ENCODE results near the gene KIF6.
"Not testable (repeated sequence)": the region's sequence is repeated elsewhere in the genome, so short reads cannot be mapped to it uniquely, and the experiment has no call there.

The KIF6 gene

GRCh38 chr6:39494998-39495397, 230.2 kb downstream of the KIF6 start:
- no peak for DNase-seq

GRCh38 chr6:39493777-39494176, 231.4 kb downstream of the KIF6 start:
- no peak for DNase-seq

DNA sequence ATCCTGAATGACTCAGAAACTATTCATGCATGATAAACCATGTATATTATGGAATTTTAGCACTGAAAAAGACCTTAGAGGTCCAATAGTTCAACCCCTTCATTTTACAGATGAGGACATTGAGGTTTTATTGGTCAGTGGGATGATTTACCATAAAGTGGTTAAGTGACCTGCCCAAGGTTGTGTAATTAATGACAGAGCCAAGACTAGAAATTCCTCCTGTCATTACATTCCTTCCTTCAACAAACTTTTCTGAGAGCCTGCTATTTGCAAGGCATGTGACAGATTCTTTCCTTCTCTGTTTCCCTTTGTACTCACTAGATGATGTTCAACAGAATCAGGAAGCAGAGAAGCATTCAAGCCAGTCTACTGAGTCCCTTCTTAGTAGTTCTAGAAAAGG, 232.0 kb downstream of the KIF6 start:
- no peak for DNase-seq

DNA sequence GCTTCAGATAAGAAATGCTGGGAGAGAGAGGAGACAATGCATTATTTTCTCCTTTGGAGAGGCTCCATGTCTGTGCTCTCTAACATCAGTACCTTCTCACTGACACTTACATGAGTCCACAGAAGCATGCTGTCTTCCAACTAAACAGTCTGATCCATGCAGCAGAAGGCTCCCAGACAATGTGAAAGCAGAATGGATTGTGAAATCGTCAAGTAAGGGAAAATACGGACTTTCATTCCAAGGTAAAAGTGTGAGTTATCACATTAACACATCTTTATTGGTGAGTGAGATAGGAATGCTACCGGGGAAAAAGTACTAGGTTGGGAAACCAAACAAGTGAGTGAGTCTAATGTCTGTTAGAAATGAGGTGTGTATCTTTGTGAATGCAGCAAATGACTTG, 235.1 kb downstream of the KIF6 start:
- no peak for DNase-seq

DNA sequence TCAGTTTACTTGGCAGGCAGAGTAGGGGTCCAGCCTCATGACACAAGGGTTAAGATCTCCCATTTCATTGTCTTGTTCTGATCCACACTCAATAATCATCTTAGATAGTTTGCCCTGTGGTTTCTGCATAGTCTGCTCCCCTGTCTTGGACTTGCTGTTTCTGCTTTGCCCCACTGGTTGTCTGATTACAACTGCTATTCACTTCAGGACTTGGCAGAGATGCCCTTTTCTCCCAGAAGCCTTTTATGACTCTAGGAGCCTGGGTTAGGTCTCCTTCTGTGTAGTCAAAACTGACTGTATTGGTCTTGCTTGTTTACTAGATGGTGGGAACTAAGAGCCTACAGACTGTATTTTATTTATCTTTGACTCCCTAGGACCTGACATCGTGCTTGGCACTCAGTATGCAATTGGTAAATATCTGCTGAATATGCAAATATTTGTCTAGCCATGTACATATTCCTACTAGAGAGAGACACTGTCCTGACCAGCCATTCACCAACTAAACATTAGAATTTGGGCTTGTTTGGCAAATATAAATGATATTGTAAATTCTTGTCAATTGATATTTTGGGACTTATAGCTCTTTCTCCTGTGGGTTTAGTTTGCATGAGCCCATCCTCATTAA, 236.8 kb downstream of the KIF6 start:
- DNase-seq, result no peak

DNA sequence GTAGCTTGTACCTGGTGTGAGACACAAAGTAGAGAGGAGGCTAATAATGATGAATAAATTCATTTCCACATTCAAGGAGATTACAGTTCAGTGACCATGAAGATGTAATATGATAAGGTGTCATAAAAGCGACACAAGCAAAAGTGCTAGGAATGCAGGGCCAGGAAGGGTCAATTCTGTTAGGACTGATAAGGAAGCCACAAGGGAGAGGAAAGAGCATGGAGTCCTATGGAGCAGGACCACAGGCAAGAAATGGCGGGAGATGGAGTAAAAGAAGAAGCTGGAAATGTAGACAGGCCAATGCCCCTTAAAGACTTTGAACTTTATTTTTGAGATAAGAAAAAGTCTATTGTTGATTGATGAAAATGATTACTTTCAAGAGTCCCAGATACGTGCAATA, 240.9 kb downstream of the KIF6 start:
- DNase-seq, result no peak

GRCh38 chr6:39479819-39480218, 245.4 kb downstream of the KIF6 start:
- DNase-seq, result not testable (repeated sequence)

DNA sequence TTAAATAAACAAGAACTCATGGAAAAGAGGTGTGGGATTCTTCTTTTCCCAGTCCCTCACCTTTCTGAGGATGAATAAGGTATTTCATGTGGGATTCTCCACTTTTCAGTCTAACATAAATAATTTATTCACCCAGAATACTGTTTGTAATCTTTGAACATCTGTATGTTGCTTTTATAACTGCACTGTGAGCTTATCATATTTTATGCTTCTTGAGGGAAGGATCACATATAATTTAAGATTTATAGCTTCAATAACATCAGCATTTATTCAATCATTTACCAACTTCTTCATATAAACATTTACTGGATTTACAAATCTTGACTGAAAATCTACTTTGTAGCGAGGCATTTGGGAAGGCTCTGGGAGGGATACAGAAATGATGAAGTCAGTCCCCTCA, 248.5 kb downstream of the KIF6 start:
- no peak for DNase-seq

GRCh38 chr6:39476151-39476550, 249.1 kb downstream of the KIF6 start:
- DNase-seq, result no peak

DNA sequence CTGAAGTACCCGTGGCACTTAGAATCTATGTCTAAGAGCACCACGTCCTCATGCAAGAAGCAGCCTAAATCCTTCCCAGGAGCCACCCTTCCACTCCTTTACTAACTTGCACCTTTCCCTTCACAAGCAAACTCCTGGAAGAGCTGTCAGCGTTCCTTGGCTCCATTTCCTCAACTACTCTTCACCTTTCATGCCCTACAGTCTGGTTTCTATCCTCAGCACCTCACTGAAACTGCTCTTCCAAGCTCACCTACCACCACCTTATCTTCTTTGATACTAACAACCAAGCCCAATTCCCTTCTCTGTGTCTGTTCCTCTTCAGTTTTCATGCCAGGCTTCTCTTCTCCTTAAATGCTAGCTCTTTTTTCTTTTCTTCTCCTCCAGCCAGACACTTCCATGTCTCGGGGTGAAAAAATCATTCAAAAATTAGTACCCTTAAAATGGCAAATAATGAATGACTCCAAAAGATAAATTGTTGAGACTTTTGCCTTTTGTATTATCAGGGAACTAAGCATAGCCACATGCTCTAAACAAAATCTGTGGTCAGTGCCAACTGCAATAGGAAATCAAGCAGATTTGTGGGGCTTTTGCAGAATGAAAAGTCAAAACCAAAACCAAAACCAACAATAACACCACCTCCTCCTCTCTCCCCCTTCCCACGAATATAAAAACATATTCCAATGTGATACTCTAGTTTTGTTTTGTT, 253.1 kb downstream of the KIF6 start:
- DNase-seq, result no peak

GRCh38 chr6:39470506-39470905, 254.7 kb downstream of the KIF6 start:
- no peak for DNase-seq

- DNase-seq, result no peak
Measured at GRCh38 chr6:39468385-39468784, 256.8 kb downstream of the KIF6 start.

DNA sequence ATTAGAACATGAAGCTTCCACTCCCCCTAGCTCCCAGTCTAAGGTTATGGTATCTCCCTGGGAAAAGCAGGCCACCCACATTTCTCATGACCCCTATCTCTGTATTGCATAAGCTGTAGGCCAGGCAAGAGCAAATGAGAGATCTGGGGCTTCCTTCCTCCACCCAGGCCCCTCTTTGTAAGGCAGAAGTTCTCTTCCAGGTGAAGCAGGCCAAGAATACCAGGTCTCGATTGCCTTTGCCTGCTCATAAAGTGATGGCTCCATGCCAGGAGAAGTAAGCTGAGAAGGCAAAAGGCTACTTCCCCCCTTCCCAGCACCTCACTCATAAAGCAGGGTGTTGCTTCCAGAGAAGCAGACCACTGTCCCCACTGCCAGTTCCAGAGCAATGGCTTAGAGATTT, 258.6 kb downstream of the KIF6 start:
- DNase-seq, result no peak

- DNase-seq, result no peak
Measured at GRCh38 chr6:39465539-39465938, 259.7 kb downstream of the KIF6 start.

DNA sequence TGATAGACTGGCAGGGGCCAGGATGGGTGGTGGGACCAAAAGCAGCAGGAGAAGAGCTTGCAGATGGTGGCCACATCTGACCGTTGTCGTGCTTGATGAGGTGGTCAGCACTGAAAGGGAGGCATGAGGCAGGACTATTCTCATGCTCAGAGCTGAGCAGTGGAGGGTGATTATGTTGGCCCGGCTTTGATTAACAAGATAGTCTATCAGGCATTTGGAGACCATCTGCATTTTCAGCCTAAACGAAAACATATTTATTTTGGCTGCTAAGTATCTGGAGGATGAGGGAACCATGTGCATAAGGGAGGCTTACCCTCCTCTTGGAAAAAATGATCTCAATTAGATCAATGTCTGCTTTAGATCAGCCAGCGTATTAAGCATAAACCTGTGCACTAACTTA, 261.1 kb downstream of the KIF6 start:
- no peak for DNase-seq

DNA sequence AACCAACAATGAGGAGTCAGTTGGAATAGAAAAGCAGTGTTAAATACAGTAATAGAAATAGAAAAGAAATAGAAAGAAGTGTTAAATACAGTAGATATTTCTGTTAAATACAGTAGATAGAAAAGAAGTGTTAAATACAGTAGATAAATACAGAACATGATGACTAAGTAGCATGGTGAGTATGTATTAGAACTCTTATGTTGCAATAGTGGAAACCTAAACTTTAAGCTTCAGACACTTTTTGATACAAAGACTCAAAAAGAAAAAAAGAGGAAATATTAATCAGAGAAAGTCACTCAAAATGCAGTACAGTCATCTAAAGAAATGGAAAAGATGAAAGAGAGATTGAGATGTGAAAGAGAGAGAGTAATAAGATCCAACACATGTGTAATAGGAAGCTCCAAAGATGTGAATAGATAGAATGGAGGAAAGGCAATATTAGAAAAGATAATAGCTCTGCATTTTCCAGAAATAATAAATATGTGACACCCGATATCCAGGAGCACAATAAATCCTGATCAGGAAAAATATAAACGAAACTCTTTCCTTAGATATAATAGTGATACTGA, 271.2 kb downstream of the KIF6 start:
- DNase-seq, result no peak

DNA sequence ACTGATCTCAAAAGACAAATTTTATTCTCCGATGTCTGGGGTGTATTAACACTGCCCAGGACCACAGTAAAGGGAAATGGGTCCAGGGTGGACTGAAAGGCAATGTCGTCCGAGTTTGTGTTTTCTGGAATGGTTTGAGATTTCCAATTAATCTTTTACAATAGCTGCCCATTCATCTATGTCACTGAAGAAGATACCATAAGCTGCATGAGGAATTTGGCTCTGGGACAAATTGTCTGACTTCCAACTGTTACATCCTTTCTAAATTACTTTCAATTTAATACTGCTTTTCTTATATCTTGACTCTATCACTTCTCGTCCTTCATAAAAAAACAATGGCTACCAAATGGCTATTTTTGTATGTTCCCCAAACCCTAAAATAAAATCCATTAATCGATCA, 272.0 kb downstream of the KIF6 start:
- DNase-seq, result no peak

DNA sequence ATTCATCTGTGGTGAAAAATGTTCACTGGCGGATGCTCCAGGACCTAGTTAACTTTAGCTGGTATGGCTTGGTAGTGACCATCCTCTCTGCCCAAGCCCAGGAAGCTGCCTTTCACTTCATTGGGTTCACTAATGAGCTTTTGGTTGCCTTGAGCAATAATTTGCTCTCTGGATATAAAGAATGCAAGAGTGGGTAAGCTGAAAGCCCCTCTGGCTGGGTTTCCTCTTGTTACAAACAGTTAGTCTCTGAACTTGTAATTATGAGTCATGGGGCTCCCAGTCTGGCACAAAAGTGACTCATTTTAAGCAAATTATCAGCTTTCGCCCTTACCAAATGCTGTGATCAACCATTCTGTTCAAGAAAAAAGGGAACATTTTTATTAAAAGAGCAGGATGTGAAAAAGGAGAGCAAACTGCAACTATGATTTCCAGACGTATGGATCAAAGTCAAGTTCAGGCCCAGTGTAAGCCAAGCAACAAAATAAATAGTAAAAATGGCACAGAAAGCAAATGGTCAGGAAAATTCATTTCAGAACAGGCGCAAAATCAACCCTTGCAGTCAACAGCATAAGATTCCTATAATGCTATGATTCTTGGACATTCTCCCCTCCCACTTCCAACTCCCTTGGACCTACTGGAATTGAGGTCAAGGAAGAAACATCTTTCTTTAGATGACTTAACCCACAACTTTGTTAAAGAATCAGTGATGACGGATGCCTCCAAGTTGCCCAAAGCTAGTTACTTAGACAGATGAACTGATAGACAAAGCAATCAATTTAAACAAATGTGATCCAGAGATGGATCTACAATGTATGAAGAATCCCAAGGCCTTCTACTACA, 272.7 kb downstream of the KIF6 start:
- no peak for DNase-seq

GRCh38 chr6:39451831-39452230, 273.4 kb downstream of the KIF6 start:
- DNase-seq, result no peak

- DNase-seq, result no peak
Measured at GRCh38 chr6:39449022-39449421, 276.2 kb downstream of the KIF6 start.

DNA sequence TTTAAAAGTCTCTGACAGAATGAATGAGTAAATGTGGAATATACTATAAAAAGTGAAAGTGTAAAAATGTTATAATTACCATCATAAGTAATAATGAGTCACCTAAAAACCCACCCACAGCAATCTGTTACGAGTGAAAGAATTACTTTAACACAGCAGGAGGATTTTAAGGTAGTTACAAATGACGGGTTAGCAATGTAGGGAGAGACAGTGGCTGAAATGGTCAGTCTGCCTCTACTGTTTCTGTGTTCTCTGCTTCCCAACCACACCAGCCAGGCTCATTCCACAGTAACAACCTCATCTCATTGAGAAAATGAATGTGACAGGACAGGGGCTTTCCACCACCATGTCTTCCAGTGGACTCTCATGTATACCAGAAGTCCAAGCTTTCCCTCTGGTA, 278.3 kb downstream of the KIF6 start:
- no peak for DNase-seq

- DNase-seq, result no peak
Measured at GRCh38 chr6:39445667-39446066, 279.5 kb downstream of the KIF6 start.

- no peak for DNase-seq
Measured at GRCh38 chr6:39444479-39445019, 280.7 kb downstream of the KIF6 start.
